ENCODE measurements around the gene ARHGEF7.

The ARHGEF7 gene

DNA sequence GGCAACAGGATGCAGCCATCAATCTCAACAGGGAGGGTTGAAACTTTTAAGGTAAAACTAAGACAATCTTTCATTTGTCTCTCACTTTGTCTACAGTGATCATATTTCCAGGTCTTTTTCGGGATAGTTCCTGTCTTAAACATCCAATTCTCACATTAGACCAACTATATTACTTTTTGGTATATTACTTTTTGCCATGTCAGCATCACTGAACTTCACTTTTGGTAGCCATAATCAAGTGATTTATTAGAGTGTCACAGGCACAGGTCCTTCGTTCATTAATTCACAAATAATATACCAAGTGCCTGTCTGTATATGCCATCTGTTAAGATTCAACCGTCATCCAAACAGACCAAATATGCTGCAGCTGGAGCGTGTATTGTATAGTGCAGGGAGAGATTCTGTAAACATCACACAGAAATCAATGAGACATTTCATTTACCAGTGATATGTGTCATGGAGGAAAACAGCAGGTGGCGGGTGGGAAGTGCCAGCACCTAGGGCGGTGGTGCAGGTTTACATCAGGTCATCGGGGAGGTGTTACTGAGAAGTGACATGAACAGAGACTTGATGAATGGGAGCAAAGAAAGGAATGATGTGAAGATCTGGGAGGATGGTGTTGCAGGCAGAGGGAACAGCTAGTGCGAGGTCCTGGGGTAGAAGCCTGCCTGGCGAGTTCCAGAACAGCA, 24.9 kb downstream of the ARHGEF7 start:
- no peak for DNase-seq

DNA sequence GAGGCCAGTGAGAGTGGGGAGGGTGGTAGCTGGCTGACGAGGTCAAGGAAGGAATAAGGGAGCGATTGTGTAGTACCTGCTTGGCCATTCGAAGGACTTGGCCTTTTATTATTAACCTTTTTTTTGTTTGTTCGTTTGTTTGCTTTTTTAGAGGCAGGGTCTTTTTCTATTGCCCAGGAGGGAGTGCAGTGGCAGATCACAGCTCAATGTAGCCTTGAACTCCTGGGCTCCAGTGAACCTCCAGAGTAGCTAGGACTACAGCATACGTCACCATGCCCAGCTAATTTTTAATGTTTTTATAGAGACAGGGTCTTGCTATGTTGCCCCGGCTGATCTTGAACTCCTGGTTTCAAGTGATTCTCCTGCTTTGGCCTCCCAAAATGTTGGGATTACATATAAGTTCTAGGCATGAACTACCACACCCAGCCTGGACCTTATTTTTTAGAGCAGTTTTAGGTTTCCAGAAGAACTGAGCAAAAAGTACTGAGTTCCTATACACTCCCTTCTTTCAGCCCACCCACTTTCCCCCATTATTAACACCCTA, 25.5 kb downstream of the ARHGEF7 start:
- DNase-seq, result no peak

DNA sequence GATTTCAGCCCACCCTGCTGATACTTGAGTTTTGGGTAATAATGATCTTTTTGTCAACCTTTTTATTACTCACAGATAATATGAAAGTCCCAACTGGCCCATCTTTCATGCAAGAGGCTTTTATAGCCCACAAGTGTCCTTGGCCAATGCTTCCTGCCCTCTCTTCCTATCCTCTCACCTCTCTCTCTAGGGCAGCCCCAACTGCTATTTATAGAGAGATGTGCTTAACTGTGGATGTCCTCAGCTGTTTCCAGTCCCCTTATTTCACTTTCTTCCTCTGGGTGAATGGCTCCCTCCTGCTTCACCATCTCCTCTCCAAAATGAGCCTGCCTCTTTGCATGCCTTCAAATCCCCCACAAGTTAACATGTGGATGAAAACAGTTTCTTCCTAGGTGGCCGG, 27.4 kb downstream of the ARHGEF7 start:
- DNase-seq, result no peak

DNA sequence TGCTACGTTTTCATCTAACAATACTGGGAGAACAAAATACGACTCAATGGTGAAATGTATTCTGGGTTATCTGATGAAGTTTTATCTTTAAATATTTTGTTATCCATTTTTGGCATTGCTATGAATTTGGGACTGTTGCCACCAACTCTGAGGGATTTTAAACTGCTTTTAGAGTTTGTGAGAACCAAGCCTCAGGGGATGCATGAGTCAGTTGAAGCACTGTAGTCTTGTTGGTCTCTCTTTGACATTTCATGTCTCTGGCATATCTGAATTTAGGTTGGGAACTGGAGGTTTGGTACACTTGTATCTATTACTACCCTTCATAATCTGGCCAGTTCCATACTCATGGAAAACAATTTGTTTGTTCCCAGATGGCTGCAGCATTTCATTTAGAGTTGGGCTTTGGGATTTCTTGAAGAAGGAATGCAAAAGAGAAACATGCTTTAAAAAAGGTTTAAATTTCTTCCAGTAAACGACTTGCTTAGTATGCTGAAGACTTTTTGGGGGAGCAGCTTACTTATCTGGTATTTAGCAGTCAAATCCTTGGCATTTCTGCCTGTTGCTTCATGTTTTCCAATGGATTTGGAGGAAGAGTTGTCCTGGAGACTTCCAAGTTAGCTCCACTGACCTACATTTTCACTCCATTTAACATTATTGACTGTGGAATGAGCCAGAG, 28.9 kb downstream of the ARHGEF7 start:
- no peak for DNase-seq

DNA sequence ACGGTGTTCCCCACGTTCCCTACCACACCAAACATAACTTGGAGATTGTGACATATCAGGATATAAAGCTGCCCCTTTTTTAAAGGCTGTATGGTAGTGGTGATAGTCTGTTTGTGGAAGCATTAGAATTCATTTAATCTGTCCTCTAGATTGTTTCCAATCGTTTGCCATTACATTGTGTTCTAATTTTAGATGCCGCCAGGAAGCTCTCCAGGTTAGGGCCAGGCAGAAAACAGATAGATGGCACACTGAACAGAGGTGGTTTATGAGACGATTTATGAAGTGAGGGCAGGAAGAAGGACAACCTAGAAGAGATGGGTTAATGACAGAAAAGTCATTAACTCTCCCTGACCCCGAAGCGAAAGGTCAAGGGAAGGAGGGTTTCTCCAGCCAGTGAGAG, 30.0 kb downstream of the ARHGEF7 start:
- DNase-seq, result no peak

GRCh38 chr13:111145506-111145905, 30.4 kb downstream of the ARHGEF7 start:
- DNase-seq, result no peak

- DNase-seq, result no peak
These were observed 37.7 kb downstream of the ARHGEF7 start for GRCh38 chr13:111152844-111153243.

DNA sequence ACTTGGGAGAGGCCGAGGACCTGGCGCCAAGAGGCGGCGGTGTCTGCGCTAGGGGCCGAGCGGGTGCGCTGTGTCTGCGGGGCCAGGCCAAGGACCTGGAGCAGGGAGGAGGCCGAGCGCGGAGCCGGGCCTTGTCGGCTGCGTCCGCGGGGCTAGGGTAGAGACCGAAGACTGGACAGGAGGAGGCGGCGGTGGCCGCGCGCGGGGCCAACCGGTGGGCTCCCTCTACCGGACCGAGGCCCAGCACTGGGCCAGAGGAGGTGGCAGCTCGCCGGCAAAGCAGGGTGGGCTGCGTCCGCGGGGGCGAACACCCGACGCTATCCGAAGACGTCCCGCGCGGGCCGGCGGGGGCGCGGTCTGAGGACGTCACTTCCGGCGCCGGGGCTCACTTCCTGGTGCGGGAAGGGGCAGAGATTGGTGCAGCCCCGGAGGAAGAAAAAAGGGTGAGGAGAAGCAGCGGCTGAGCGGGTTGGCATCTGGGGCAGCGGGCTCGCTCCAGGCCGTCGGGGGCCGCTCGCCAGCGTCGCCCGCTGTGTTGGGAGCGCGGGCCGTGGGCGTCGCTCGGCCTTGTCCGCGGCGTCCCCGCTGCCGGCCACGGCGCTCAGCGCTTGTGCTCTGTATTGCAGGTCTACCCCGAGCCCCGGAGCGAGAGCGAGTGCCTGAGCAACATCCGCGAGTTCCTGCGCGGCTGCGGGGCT, 38.3 kb downstream of the ARHGEF7 start:
- DNase-seq, result peak; percentile 94

DNA sequence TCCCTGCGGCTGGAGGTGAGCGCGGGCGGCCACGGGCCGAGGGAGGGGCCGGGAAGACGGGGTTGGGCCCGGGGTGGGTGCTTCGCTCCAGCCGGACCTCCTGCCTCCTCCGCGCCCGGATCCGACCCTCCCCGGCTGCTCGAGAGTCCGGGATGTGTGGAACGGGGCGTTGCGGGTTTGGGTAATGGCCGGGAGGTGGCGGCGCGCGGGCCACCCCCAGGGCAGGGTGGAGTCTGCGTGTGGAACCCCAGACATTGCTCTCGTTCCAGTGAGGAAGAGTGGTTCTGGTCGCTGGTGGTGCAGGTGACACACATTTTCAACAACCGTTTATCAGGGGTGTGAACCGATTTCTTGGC, 38.8 kb downstream of the ARHGEF7 start:
- DNase-seq, result no peak

- DNase-seq, result no peak
These were observed 41.3 kb downstream of the ARHGEF7 start for GRCh38 chr13:111156421-111156820.

DNA sequence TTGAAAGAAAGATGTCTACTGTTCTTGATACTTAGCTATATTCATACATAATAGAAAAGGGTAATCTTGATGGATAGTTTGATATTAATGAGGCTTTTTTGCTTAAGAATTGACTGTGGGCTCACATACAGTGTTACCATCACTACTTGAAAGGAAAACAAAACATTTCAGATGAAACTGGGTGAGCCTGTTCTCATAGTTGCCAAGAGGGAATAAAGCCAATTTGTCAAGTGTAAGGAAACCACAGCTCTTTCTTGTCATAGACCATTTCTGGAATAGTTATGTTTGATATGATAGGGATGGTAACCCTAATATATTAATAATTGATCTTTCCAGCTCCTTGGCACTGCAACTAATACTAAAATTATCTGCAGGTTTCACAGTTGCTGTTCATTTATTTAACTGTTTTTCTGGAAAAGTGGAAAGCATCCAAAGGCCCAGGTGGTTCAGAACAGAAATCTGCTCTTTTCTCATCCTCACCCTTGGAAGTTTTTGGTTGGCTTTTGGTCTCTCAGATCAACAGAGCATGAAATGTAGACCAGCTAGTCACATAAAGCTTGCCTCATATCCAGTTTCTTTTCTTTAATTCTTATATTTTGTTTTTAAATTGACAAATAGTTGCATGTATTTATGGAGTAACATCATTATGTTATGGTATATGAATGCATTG, 43.2 kb downstream of the ARHGEF7 start:
- DNase-seq, result no peak

GRCh38 chr13:111159362-111160320, 44.5 kb downstream of the ARHGEF7 start:
- DNase-seq, result no peak

DNA sequence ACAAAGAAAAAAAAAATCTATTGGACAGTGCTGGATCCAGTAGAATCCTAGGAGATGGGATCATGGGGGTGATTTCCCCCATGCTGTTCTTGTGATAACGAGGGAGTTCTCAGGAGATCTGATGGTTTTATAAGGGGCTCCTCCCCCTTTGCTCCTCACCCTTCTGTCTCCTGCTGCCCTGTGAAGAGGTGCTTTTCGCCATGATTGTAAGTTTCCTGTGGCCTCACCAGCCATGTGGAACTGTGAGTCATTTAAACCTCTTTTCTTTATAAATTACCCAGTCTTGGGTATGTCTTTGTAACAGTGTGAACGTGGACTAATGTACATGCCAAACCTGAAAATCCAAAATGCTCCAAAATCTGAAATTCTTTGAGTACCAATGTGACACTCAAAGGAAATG, 45.5 kb downstream of the ARHGEF7 start:
- DNase-seq, result no peak

DNA sequence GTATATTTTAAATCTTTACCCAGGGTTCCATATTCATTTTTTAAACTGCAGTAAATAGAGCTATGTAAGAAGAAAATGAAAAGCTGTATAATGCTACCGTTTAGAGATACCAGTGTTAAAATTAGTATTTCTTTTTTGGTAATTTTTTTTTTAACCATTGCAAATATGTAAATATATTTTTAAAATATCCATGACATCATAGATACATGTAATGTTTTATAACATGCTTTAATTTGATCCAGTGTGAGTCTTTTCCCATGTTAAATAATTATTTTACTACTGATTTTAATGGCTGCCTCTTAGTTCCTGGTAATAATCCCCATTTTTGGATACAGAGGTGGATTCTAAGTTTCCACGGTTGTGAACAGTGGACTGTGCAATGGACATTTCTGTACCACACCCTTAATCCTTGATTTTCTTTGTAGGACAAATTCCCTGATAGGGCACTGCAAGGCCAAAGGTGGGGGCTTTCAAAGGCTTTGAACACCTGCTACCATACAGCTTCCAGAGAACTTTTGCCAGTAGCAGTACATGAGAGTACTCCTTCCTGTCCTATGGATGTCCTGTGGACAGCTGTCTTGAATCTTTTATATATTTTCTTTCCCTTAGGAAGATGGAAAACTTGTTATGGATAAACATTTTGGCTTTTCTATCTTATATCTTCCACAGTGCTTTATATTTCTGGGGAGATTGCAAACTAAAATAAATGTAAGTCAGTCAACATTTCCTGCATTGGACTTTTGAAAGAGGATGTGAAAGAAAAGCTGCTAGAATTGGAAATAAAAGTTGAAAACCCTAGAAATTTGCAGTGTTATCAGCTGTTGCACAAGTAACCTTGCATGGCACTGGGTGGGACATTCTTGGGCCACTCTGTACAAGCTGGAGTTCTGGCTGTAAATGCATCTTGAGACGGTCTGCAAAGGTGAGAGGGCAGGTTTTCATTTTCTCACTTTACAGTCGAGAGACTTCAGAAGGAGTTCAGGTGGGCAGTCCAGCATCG, 46.8 kb downstream of the ARHGEF7 start:
- no peak for DNase-seq

DNA sequence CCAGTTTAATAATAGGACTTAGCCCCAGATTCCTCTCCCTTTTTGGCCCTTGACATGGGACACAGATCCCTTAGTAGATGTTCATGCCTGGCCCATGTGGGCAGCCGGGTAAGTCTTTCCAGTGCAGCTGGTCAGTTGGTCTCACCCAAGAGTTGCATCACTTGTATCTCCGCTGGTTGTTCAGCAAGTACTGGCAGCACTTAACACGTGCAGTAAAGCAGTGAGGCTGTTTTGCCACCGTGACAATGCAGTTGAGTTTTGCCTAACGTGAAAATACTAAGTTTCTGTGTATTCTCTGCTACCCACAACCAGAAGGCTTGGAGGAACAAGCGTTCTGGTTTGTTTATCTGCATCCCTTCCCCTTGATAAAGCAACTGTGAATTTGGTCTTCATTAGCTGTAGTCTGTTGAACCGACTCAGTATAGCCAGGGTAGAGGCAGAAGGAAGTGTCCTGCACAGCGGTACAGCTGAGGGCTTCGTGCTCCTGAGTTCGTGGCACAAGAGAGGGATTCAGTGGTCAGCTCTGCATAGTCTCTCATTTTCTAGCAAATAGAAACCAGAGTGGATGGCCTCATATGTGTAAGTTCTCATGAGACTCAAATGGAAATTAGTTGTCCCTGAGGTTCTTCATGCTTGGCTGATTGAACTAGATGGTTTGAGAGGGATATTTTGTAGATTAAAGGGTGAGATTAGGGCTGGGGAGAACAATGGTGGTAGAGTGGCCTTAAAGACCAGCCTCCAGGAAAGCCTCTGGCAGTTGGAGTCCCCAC, 50.3 kb downstream of the ARHGEF7 start:
- DNase-seq, result no peak

DNA sequence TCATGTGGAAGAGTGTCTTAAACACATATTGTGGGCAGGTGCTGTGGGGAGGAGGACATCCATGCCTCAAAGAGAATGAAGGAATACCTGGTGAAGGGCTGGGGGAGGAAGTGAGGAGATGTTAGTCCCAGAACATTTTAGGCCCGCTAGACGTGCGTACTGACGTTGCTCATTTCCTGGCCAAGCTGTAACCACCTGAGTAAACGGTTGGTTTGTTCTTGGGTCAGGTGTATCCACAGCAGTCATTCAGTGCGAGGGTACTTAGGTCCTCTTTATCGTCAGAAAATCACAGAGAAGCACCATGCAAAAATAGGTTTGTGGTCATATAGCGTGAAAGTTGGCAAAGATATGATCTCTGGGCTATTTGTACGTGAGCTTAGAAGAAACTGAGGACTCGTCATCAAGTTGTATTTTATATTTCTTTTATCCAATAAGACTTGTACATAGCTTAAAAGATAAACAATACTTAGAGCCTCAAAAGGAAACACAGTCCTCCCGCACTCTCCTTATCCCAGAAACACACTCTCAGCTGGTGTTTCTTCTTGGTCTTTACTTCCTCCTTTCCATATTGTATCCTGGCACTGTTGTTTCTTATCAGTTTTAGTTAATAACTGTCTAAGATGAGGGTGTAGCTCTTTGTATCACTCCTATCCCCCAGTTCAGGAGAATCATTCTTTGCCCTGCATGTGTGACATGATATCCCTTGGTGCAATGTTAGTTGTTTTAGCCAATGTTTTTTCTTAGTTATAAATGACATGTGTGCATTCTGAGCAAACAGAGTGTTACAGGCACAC, 52.0 kb downstream of the ARHGEF7 start:
- no peak for DNase-seq

DNA sequence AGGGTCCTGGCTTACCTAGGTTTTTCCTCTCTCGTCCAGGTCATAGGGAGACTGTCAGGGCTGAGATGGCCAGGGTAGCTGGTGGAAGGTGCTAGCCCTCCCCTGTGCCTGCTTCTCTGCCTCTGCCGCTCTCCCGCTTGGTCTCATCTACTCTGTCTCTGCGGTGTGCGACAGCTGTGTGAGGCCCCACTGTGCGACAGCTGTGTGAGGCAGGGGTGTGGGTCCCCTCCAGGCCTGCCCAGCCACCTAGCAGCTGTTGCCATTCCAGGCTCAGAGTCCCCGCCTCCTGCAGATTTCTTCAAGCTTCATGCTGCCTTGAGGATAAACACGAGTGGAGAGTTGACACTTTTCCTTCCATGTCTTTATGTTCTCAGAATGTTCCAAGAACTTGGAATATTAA, 53.0 kb downstream of the ARHGEF7 start:
- DNase-seq, result no peak

- DNase-seq, result no peak
These were observed 56.0 kb downstream of the ARHGEF7 start for GRCh38 chr13:111171112-111171511.

GRCh38 chr13:111171629-111172028, 56.5 kb downstream of the ARHGEF7 start:
- no peak for DNase-seq
